GM12892 (cell line): ENCODE measurements around the gene FTSJ1.

Source experiments
- POLR2A ChIP-seq: IDR thresholded peaks from 2 replicates; pipeline ENCODE4 v1.6.1; 2011; ENCODE audit warnings: low read depth, low read length, control low read depth
- TAF1 ChIP-seq: IDR thresholded peaks from 2 replicates; pipeline ENCODE4 v1.6.1; 2011; ENCODE audit warnings: low read depth, mild to moderate bottlenecking, control low read depth, low read length, borderline replicate concordance

DNA sequence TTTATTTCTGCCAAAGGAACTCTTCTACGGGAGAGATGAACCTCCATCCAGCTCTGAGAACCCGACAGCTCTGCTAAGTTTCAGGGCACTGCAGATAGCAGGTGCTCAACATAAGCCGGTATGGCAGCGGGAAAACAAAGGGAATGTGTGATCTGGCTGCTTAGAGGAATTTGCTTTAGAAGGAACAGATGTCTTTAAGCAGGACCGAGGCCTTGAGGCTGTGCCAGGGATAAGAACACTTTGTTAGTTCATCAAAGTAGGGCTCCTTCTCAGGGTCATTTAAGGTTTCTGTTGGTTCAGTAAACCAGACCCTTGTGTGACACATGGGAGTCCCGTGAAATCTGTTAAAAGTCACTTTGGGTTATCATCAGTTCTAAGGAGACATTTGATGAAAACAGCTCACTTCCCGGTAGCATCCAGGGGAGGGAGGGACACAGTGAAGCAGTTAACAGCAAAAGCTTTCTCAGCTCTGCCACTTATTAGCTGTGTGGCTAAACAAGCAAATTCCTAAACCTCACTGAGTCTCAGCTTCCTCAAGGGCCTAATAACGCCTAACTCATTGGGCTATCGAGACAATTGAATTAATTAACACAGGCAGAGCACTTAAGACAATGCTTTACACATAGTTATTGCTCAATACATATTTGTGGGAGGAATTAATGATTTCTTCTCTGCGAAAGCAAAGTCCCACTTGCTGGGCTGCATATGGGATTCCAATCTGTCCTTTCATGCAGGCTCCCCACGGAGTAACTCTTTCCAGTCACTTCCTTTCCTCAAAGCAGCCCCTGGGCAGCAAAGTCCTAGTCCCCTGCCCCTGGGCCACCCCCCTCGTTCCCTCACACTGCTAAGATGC, 2.9 kb upstream of the FTSJ1 start:
- TF ChIP-seq TAF1 (no peak), POLR2A (no peak)
